GM18498 (cell line): Measurements from ENCODE around the gene MFSD6L.

Experiments used
- ATAC-seq: cut with Tn5 transposase; IDR thresholded peaks from one replicate; pipeline ENCODE4 v1.9.1; 2021; ENCODE audit warnings: mild to moderate bottlenecking, moderate library complexity; ENCODE audit not compliant: unreplicated experiment

MFSD6L gene, protein sequence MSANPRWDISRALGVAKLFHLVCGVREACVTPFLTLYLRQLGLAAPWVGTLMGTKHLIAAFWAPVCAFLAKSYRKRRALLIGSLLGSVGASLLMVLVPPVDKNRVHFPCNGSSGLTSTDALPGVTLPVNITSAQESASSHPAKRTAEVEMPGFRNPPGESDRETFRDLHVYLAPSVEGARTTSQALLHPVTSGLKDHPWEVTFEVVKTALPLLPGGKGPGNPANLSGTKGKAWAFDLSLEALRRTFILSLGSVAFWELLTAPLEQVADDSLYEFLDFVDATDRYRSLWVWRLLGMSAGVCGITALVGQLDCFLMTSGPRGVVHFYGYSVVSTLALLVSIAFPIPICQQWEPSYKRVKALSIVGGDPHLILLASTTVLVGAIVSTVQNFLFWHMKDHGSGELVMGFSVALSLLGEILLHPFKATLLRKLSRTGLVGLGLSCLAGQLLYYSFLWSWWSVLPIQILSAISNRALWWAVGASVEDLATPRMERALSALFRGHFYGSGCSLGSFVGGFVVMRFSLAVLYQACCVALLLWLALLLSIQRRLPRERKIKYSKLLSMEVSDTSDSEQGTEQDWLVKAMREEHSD

GRCh38 chr17:8798846-8799569 lies at the start of gene MFSD6L:
TSS of gene MFSD6L (minus strand) at chr17:8799365. CDS start at chr17:8799120, 245 bp downstream.
- no peak for ATAC-seq

DNA sequence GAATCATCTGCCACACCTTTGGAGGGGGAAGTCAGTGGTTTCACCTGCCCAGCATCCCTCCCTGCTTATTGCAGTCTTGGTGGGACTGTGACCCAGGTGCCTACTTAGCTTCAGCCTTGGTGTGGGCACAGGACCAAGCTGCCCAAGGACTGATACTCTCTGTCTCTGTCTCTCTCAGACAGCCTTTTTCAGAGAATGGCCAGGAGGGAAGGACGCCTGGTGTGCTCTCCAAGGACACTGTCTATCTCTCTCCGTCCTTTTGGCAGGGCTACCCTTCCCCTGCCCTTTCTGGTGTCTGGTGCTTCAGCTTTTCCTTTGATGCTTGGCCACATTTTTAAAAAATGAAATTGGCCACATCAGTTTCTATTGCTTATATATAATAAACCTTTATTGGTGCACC lies 48.7 kb upstream of the MFSD6L start:
- ATAC-seq = no peak

GRCh38 chr17:8846768-8847211 lies 47.6 kb upstream of the MFSD6L start:
- ATAC-seq = no peak

- no peak for ATAC-seq
These were observed 45.4 kb upstream of the MFSD6L start for GRCh38 chr17:8844229-8845218.

- no peak for ATAC-seq
These were observed 44.2 kb upstream of the MFSD6L start for GRCh38 chr17:8843344-8843743.

GRCh38 chr17:8841844-8842243 lies 42.7 kb upstream of the MFSD6L start:
- no peak for ATAC-seq

DNA sequence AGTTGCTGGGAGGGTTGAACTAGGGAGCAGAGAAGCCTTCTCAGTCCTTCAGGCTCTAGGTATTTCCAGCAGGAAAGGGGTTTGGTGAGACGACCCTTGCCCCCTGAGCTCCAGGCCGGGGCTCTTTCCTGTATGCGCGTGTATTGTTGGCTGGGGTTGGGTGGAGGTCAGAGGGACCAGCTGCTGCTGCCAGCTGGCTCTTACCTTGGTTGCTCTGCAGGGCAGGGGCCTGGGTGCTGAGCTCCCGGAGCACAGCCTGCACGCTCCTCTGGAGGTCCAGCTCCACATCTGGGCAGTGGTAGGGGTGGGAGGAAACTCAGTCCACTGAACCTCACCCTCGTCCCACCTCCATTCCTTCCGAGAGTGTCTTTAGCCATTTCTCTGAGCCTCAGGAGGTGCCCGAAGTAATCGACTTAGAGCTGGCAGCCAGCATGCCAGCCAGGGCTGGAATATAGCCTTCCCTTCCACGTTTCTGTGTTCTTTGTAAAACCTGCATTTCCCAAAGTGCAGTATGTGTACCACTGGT lies 40.3 kb upstream of the MFSD6L start:
- no peak for ATAC-seq

DNA sequence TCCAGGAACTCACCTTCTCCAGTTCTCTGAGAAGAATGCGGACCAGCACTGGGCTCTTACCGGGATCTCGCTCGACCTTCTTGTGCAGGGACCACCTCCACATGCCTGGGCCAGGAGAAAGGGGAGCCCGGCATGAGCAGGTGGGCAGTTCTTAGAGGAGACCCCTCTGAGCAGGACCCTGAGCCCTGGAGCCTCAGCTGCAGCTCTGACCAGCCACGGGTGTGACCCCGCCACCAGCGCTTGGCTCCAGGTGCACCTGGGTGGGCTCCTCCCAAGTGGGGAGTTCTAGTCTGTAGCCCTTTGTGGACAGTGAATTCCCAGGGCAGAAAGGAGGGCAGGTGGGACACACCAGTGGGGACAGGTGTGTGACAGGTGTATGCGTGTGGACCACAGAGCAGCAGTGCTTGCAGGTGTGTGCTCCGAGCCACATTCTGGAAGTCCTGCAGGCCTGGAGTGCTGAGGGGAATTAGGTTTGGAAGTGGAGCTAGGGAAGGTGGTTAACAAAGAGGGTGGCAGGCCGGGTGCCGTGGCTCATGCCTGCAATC lies 39.5 kb upstream of the MFSD6L start:
- no peak for ATAC-seq

- no peak for ATAC-seq
These were observed 38.5 kb upstream of the MFSD6L start for GRCh38 chr17:8837563-8838075.

GRCh38 chr17:8836821-8837562 lies 37.8 kb upstream of the MFSD6L start:
- ATAC-seq = no peak

GRCh38 chr17:8835631-8836364 lies 36.6 kb upstream of the MFSD6L start:
- ATAC-seq = no peak

DNA sequence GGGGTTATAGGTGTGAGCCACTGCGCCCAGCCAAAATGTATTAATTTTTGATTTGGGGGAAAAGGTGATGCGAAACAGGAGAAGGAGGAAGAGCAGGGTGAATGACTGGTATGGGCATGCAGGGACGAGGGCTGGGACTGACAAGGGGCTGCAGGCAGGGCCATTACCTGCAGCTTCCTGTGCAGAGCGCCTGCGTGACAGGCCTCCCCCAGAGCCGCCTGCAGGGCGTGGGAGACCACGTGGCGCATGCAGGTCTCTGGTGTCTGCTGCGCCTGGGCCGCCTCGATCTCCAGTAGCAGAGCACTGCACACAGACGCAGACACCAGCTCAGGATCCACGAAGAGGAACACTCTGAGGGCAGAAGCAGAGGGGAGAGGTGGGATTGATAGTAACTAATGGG lies 35.9 kb upstream of the MFSD6L start:
- ATAC-seq = no peak

GRCh38 chr17:8832711-8833352 lies 33.7 kb upstream of the MFSD6L start:
- ATAC-seq = no peak

DNA sequence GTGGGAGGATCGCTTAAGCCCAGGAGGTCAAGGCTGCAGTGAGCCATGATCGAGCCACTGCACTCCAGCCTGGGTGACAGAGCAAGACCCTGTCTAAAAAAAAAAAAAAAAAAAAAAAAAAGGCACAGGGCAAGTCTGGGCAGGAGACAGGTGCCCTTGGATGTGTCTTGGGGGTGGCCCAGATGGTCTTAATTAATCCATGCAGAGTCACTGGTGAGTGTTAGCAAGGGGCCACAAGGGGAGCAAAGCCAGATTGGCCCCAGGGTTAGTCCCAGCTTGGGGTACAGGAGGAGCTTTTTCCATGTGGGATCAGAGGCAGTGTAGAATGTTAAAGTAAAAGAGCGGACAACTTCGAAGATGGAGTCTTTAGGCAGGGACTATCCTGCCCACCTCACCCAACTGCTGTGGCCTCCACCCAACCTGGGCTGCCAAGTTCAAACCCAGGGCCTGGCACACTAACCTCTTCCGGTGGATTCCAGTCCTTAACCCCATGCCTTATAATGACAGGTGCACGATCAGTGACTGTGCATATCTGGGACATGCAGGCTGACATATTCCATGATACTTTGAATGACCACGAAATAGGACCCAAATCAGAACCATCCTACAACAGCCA lies 32.2 kb upstream of the MFSD6L start:
- no peak for ATAC-seq

GRCh38 chr17:8830141-8830540 lies 31.0 kb upstream of the MFSD6L start:
- no peak for ATAC-seq

GRCh38 chr17:8829036-8829941 lies 30.1 kb upstream of the MFSD6L start:
- no peak for ATAC-seq

- ATAC-seq = no peak
These were observed 29.3 kb upstream of the MFSD6L start for GRCh38 chr17:8828517-8828875.
